Body of pancreas (tissue), 4 donors: Measurements from ENCODE around the gene TBX21.

ENCODE experiments used
- CTCF ChIP-seq, 7 experiments: fragments of 450-650 bp in 4 of 7; fragments of 200-600 bp in 3 of 7; sonication (generic) in 3 of 7; IDR thresholded peaks; one replicate each; pipeline ENCODE4 v1.5.1; 2016 to 2019; ENCODE audit warnings: antibody characterized with exemption in 7 of 7
- POLR2A ChIP-seq, 3 donors: fragments of 450-650 bp; IDR thresholded peaks; one replicate each; pipeline ENCODE4 v1.6.1; 2016; ENCODE audit warnings: antibody characterized with exemption in 3 of 3, mild to moderate bottlenecking in 2 of 3

GRCh38 chr17:47703671-47704070 lies 29.4 kb upstream of the TBX21 start:
- TF ChIP-seq CTCF (IDR thresholded peaks at IDR 0.05) (no peak), POLR2A (IDR thresholded peaks at IDR 0.05) (no peak)
